HG03135 (cell line): ENCODE data around the gene TTC34.

Experiments used
- ATAC-seq: cut with Tn5 transposase; IDR thresholded peaks from one replicate; pipeline ENCODE4 v1.9.1; 2021; ENCODE audit warnings: mild to moderate bottlenecking, moderate library complexity; ENCODE audit not compliant: unreplicated experiment

The TTC34 gene

DNA sequence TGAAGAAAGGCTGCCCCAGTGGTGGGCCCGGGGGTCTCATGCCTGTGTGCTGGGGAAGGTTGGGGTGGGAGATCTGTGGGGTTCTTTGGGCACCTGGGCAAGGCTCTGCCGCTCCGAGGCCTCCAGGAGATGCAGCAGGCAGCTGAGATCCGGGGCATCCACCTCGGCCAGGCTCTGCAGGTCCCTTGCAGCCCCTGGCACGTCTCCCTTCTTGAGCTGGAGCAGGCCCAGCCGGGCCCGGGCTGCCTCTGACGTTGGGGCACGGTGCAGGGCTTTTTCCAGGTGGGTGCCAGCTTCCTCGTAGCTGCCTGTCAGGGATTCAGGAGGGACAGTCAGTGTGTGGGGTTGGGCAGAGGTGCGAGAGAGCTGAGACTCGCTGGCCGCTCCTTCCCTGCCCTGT is 157.3 kb downstream of the TTC34 start:
- no peak for ATAC-seq

- no peak for ATAC-seq
Observed at GRCh38 chr1:2643414-2644077, 157.9 kb downstream of the TTC34 start.

GRCh38 chr1:2642560-2643413 is 158.7 kb downstream of the TTC34 start:
- peak; percentile 80 for ATAC-seq

GRCh38 chr1:2642131-2642559 is 159.3 kb downstream of the TTC34 start:
- no peak for ATAC-seq

DNA sequence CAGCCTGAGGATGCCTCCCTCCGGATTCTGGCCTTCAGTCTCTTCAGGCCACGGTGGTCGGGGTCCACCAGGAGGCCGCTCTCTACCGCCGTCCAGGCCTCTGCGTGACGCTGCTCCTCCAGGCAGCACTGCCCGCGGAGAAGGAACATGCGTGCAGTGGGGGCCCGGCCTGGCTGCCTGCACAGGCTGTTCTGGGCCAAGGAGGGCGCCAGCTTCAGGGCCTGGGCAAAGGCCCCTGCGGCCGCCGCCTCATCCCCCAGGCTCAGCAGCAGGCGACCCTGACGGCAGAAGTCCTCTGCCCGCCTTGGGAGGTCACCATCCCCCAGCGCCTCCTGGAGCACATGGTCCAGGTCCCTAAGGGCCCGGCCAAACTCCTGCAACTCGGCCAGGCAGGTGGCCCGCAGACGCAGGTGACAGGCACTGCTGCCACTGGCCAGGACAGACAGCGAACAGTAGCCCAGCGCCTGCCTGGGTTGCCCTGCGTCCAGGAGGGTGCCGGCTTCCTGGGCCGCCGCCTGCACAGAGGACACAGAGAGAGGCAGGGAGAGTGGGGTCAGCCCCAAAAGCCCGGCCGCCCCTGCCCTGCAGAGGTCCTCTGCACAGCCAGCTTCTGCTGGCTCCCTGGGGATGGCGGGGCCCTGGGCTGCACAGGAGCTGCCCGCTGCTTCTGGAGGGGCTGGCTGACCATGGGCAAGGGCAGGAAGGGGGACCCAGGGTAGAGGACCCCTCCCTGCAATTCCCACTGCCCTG is 159.9 kb downstream of the TTC34 start:
- no peak for ATAC-seq

GRCh38 chr1:2640626-2641025 is 160.9 kb downstream of the TTC34 start:
- no peak for ATAC-seq

GRCh38 chr1:2639607-2640521 is 161.6 kb downstream of the TTC34 start:
- no peak for ATAC-seq

- no peak for ATAC-seq
Observed at GRCh38 chr1:2639203-2639602, 162.3 kb downstream of the TTC34 start.

DNA sequence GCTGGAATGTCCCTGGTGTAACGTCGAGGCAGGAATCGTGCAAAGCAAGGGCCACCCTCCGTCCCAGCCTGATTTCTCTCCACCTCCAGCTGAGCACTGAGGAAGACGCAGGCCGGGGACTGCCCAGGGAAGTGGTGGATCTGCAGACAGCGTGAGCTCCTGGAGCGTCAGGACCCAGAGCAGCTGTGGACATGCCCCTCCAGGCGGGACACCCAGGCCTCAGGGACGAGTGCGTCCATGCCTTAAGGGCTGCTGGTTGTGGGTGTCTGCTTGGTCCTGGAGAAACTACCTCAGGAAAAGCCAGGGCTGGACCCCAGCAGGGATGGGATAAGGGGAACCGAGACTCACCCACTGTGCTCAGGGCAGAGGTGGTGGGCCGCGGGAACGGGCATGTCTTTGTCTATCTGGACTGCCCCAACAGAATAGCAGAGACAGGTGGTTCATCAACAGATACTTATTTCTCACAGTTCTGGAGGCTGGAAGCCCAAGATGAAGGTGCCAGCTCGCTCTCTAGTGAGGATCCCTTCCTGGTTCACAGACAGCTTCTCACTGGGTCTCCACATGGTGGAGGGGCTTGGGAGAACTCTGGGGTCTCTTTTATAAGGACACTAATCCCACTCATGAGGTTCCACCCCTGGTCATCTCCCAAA is 162.9 kb downstream of the TTC34 start:
- ATAC-seq: no peak

GRCh38 chr1:2637442-2638145 is 163.9 kb downstream of the TTC34 start:
- ATAC-seq: no peak

DNA sequence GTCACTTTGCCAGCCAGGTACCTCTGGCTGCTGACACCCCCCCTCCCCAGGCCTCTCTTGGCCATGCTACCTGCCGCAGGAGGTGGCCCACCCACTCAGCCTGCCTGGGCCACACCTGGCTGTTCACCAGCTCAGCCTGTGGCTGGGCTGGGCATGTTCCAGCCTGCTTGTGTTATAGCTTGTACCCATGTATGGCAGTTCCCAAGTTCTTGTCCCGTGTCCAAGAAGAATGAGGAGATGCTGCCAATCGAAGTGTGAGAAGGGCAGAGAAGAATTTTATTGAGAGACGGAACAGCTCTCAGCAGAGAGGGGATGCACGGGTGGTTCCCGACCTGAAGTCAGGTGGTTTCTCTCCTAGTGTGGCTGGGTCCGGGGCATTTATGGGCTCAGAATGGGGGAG is 164.8 kb downstream of the TTC34 start:
- no peak for ATAC-seq

- ATAC-seq: no peak
Observed at GRCh38 chr1:2635361-2636010, 166.0 kb downstream of the TTC34 start.

DNA sequence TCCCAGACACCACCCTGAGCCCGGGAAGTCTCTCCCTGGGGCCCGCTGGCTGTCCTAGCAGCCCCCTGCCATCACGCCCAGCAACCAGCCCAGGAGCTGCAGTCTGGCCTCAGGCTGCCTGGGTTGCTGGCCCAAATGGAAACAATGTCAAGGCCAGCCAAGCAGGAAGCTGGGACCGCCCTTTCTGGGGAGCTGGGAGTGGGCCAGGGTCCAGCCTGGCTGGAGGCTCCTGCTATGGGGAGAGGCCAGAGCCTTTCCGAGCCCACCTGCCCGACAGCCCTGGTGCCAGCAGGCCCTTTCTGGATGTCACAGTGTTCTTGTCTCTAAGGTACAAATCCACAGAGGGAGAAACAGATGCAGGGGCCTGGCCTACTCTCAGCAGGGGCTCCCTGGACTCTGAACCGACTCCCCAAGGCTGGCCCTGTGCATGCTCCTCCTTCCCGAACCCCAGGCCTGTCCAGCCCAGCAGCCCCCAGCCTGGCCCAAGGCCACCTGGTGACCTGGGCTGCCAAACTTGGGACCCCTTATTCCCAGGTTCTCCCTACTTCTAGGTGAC is 167.5 kb downstream of the TTC34 start:
- ATAC-seq: no peak

DNA sequence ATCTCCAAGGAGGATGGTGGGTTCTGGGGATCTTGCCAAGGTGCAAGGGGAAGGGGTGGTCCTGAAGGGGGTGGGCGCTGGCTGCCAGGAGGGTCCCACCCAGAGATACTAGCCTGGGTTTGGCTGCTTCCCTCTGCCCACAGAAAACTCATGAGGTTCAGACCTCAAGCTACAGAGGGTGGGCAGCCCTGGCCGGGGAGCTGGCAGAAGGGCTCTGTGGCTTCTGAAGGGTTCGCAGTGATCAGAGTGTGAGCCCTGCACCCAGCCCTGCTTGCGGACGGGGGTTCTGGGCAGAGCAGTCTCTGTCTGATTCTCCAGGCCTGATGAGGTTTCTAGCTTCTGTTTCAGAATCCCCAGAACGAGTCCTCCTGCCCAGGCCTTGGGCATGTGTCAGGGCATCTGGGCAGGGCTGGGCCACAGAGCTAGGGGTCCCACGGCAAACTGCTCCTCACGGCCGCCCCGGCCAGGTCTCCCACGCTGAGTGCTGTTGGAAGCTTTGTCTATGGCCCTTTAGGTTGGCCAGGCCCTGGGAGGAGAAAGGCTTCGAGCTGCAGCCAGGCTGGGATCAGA is 168.0 kb downstream of the TTC34 start:
- ATAC-seq: no peak

DNA sequence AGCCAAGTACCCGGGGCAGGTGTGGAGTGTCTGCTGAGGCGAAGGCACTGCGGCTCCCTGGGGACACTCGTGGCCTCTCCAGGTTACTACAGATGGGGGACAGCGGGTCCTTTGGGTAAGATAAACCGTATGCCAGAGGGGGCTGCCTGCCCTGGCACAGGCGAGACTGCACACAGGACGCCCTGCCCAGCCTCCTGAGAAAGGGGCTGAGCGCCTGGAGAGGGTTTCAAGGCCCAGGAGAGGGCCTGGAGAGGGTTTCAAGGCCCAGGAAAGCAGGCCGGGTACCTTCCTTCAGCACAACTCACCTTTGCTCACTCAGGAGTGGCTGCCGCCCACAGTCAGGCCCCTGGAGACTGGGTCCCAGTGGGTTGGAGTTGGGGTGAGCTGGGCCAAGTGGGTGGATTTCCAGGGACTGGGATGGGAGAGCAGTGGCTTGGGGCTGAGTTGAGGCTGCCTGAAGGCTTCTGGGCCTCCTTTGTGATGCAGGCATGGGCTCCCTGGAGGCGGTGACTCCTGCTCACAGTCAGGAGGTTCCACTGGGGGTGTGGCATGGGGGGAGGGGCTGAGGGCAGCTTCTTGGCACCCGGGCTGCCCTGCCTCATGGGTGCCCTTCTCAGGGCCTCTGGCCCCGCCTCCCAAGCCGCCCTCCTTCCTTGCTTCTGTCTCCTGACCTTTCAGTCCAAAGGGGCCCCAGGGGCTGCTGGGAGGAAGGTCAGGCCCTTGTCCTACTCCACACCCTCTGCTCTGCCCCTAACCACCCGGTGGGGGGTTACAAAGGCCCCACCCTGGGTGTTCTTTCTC is 168.7 kb downstream of the TTC34 start, which contains the start of gene MMEL1:
Gene MMEL1, minus strand, starts transcription at position 456 of the 801 bp plus-strand sequence. CDS start 3,532 bp downstream, outside the sequence.
- no peak for ATAC-seq

DNA sequence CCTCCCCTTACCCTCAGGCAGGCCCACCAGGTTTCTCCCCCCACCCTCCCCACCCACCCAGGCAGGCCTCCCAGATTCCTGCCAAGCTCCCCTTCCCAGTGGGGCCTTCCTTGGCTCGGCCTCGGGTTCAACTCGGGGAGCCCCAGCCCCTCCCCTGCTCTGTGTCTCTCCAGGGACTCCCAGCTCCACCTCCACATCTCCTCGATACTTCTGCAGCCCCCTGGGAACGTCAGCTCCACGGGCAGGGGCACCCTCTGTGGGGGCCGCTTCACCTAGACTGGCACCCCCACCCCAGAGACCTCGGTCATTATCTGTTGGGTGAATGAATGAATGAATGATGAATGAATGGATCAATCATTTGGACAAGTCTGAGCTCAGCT is 169.5 kb downstream of the TTC34 start:
- ATAC-seq: no peak
